GM19452 (cell line): ENCODE results near the gene CAB39L.

Experiments
- ATAC-seq: cut with Tn5 transposase; IDR thresholded peaks from one replicate; pipeline ENCODE4 v1.9.1; 2021; ENCODE audit not compliant: unreplicated experiment

Gene CAB39L

GRCh38 chr13:49403996-49404702 lies 39.7 kb downstream of the CAB39L start:
- no peak for ATAC-seq

GRCh38 chr13:49400755-49401659 lies 42.9 kb downstream of the CAB39L start:
- ATAC-seq, result no peak

GRCh38 chr13:49399801-49400472 lies 43.9 kb downstream of the CAB39L start:
- no peak for ATAC-seq

GRCh38 chr13:49395878-49396380 lies 47.9 kb downstream of the CAB39L start:
- ATAC-seq, result no peak

- ATAC-seq, result no peak
Observed at GRCh38 chr13:49395451-49395865, 48.4 kb downstream of the CAB39L start.

GRCh38 chr13:49388091-49388635 lies 55.7 kb downstream of the CAB39L start:
- ATAC-seq, result no peak

- no peak for ATAC-seq
Observed at GRCh38 chr13:49386664-49387063, 57.2 kb downstream of the CAB39L start.

GRCh38 chr13:49376121-49376520 lies 67.7 kb downstream of the CAB39L start:
- ATAC-seq, result no peak

- no peak for ATAC-seq
Observed at GRCh38 chr13:49374585-49375290, 69.1 kb downstream of the CAB39L start.

- ATAC-seq, result no peak
Observed at GRCh38 chr13:49373716-49374115, 70.1 kb downstream of the CAB39L start.

GRCh38 chr13:49371943-49372613 lies 71.8 kb downstream of the CAB39L start:
- no peak for ATAC-seq

GRCh38 chr13:49370371-49370770 lies 73.5 kb downstream of the CAB39L start:
- ATAC-seq, result no peak

- no peak for ATAC-seq
Observed at GRCh38 chr13:49369866-49370265, 74.0 kb downstream of the CAB39L start.

GRCh38 chr13:49368688-49369087 lies 75.2 kb downstream of the CAB39L start:
- ATAC-seq, result no peak

- no peak for ATAC-seq
Observed at GRCh38 chr13:49367640-49368422, 76.0 kb downstream of the CAB39L start.

GRCh38 chr13:49366841-49367240 lies 77.0 kb downstream of the CAB39L start:
- no peak for ATAC-seq

- ATAC-seq, result no peak
Observed at GRCh38 chr13:49357694-49358093, 86.2 kb downstream of the CAB39L start.

GRCh38 chr13:49356223-49356622 lies 87.6 kb downstream of the CAB39L start:
- ATAC-seq, result no peak

- no peak for ATAC-seq
Observed at GRCh38 chr13:49354719-49355118, 89.1 kb downstream of the CAB39L start.
